Peyer's patch (tissue), 4 donors: ENCODE measurements around the gene RNF130.

Experiments used
- POLR2A ChIP-seq, 2 donors: fragments of 450-650 bp; IDR thresholded peaks; one replicate each; pipeline ENCODE4 v1.5.1; 2017; ENCODE audit warnings: antibody characterized with exemption in 2 of 2, mild to moderate bottlenecking in 2 of 2, moderate library complexity in 2 of 2
- TF ChIP-seq, protein P1 (sequence below), 6 experiments: fragments of 450-650 bp in 4 of 6; fragments of 200-600 bp in 2 of 6; sonication (generic) in 1 of 6; IDR thresholded peaks; one replicate each; pipeline ENCODE4 v1.5.1; 2017 to 2019; ENCODE audit warnings: antibody characterized with exemption in 6 of 6, mild to moderate bottlenecking in 3 of 6, moderate library complexity in 1 of 6

DNA sequence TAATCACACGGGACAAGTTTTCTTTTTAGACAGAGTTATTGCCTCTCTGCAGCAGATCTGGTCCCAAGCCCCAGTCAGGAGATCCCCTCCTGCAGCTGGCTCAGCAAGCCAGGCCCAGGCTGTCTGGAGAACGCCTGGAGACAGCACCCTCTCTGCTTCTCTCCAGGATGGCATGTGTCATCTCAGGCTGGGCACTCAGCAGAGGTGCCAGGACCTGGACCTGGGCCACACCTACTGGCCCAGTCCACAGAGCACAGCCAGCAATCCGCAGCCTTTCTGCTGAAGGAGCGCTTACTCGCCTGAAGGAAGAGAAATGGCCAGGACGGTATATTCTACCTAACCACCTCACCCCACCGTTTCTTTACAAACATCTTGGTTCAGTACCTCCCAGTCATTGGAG, 159.2 kb downstream of the RNF130 start:
- TF ChIP-seq, protein P1, sequence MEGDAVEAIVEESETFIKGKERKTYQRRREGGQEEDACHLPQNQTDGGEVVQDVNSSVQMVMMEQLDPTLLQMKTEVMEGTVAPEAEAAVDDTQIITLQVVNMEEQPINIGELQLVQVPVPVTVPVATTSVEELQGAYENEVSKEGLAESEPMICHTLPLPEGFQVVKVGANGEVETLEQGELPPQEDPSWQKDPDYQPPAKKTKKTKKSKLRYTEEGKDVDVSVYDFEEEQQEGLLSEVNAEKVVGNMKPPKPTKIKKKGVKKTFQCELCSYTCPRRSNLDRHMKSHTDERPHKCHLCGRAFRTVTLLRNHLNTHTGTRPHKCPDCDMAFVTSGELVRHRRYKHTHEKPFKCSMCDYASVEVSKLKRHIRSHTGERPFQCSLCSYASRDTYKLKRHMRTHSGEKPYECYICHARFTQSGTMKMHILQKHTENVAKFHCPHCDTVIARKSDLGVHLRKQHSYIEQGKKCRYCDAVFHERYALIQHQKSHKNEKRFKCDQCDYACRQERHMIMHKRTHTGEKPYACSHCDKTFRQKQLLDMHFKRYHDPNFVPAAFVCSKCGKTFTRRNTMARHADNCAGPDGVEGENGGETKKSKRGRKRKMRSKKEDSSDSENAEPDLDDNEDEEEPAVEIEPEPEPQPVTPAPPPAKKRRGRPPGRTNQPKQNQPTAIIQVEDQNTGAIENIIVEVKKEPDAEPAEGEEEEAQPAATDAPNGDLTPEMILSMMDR (IDR thresholded peaks at IDR 0.05): no peak
- TF ChIP-seq POLR2A (IDR thresholded peaks at IDR 0.05): no peak
